Liver (tissue), 9 donors: ENCODE results near the gene BUB3. TPM values are rescaled to one million over a fixed set of nuclear protein-coding genes. Genes with fewer than 3 reads are reported as not detected.

Source experiments
- DNase-seq: peaks from one replicate; pipeline ENCODE4 v3.0.0-alpha.2; 2017; ENCODE audit warnings: low spot score
- H3K27ac ChIP-seq, 2 donors: one replicate each; pipeline ENCODE4 v1.7.0; 2013; ENCODE audit warnings: inconsistent platforms in 2 of 2, low read length in 2 of 2, control low read depth in 1 of 2, low read depth in 1 of 2, mild to moderate bottlenecking in 1 of 2
- H3K27me3 ChIP-seq, 4 donors: one replicate each; pipeline versions ENCODE4 v1.6.1 to v1.7.0; 2013; ENCODE audit warnings: low read length in 3 of 4, inconsistent platforms in 1 of 4, mild to moderate bottlenecking in 1 of 4, moderate library complexity in 1 of 4; ENCODE audit not compliant: control insufficient read depth in 4 of 4, insufficient read depth in 4 of 4
- H3K36me3 ChIP-seq, 4 donors: one replicate each; pipeline versions ENCODE4 v1.6.1 to v1.7.0; 2013; ENCODE audit warnings: low read length in 3 of 4, mild to moderate bottlenecking in 3 of 4, low read depth in 1 of 4, moderate library complexity in 1 of 4; ENCODE audit not compliant: control insufficient read depth in 4 of 4, insufficient read depth in 3 of 4
- H3K4me1 ChIP-seq, 4 donors: one replicate each; pipeline versions ENCODE4 v1.6.1 to v1.7.0; 2013; ENCODE audit warnings: low read length in 3 of 4, mild to moderate bottlenecking in 3 of 4, moderate library complexity in 1 of 4; ENCODE audit not compliant: control insufficient read depth in 4 of 4, insufficient read depth in 4 of 4
- H3K4me3 ChIP-seq, 3 donors: one replicate each; pipeline versions ENCODE4 v1.6.1 to v1.7.0; 2013; ENCODE audit warnings: low read length in 3 of 3, control low read depth in 1 of 3, low read depth in 1 of 3, mild to moderate bottlenecking in 1 of 3
- H3K9ac ChIP-seq, 2 donors: one replicate each; pipeline ENCODE4 v1.7.0; 2013; ENCODE audit warnings: low read length in 2 of 2, mild to moderate bottlenecking in 2 of 2, moderate library complexity in 2 of 2, control low read depth in 1 of 2, low read depth in 1 of 2
- H3K9me3 ChIP-seq, 4 donors: one replicate each; pipeline versions ENCODE4 v1.6.1 to v1.7.0; 2013; ENCODE audit warnings: low read length in 3 of 4; ENCODE audit not compliant: control insufficient read depth in 4 of 4
- CTCF ChIP-seq: fragments of 150-350 bp; IDR thresholded peaks from 2 replicates; pipeline ENCODE4 v1.5.1; 2017; ENCODE audit warnings: improper control_type of control experiment, low read depth, low read length; ENCODE audit not compliant: missing input control
- FOXA1 ChIP-seq: IDR thresholded peaks from 2 replicates; pipeline ENCODE4 v1.6.1; 2016; ENCODE audit warnings: antibody characterized with exemption
- FOXA2 ChIP-seq: IDR thresholded peaks from 2 replicates; pipeline ENCODE4 v1.6.1; 2016; ENCODE audit warnings: antibody characterized with exemption
- MAX ChIP-seq: IDR thresholded peaks from 2 replicates; pipeline ENCODE4 v1.6.1; 2016; ENCODE audit warnings: antibody characterized with exemption
- NR2F2 ChIP-seq: IDR thresholded peaks from 2 replicates; pipeline ENCODE4 v1.6.1; 2016; ENCODE audit warnings: antibody characterized with exemption
- RAD21 ChIP-seq, 2 donors: IDR thresholded peaks; 2 replicates each; pipeline ENCODE4 v1.6.1; 2016; ENCODE audit warnings: antibody characterized with exemption in 2 of 2, mild to moderate bottlenecking in 2 of 2
- TAF1 ChIP-seq: conservative IDR thresholded peaks from 2 replicates; pipeline ENCODE4 v1.6.1; 2016; ENCODE audit warnings: antibody characterized with exemption, mild to moderate bottlenecking
- YY1 ChIP-seq: IDR thresholded peaks from 2 replicates; pipeline ENCODE4 v1.6.1; 2016; ENCODE audit warnings: antibody characterized with exemption, mild to moderate bottlenecking
- WGBS: extraction: QIAGEN DNeasy Blood & Tissue Kit; methylation state at CpG from one replicate; pipeline ENCODE4 v1.1.7; 2013; 5-methylcytosine and 5-hydroxymethylcytosine counted together
- polyA plus RNA-seq, 2 donors: library from polyadenylated mRNA; stranded (reverse) in 1 of 2; unstranded in 1 of 2; fragments of 200-250 nt in 1 of 2; fragments of >200 nt in 1 of 2; fragmentation: Nextera tagmentation in 1 of 2; extraction: Ambion mirVana in 1 of 2; gene quantifications; one replicate each; pipeline versions ENCODE4 v1.2.1 to v1.2.3, GENCODE V29; 2013 to 2015
- total RNA-seq, 2 donors: library from RNA; depleted of rRNA; stranded (reverse); fragments of >200 nt; gene quantifications; one replicate each; pipeline ENCODE4 v1.2.3, GENCODE V29; 2014
- donor health status: healthy.
- donor health status: healthy.
- donor health status: healthy.
- donor health status: healthy.
- donor health status: healthy.

Gene BUB3
- total and polyA plus RNA-seq, 4 donors: 27.1 to 90.9 (median 41.6) TPM

- H3K9ac ChIP-seq: no peak overlapping the region
- peaks cover 10 to 39% (median 21%) of the 10 kb centered on the region in 4 donors for H3K4me1 ChIP-seq
These were observed 4.5 kb upstream of the BUB3 start for GRCh38 chr10:123149568-123150270.

GRCh38 chr10:123150271-123150985 is 3.8 kb upstream of the BUB3 start:
- Histone ChIP-seq H3K4me3 (peak overlapping the region in 2 of 3 donors; percentile 15 to 26), H3K27ac (no peak overlapping the region), H3K36me3 (no peaks in the 10 kb centered on the region), H3K9ac (no peak overlapping the region), H3K27me3 (peaks cover 12 to 41% (median 24%) of the 10 kb centered on the region in 4 donors), H3K4me1 (peaks cover 10 to 46% (median 27%) of the 10 kb centered on the region in 4 donors), H3K9me3 (no peaks in the 10 kb centered on the region)
- peak; percentile 38 for DNase-seq
- WGBS: 9% methylated on average over 34 of the region's 34 CpGs
- TF ChIP-seq YY1: no peak
- peak; percentile 27 for TF ChIP-seq NR2F2
- TF ChIP-seq MAX: no peak
- TF ChIP-seq FOXA2: no peak

More at GRCh38 chr10:123149568-123150270, 4.5 kb upstream of the BUB3 start:
- no peak for TF ChIP-seq RAD21 (IDR thresholded peaks at IDR 0.05)
- no peak for TF ChIP-seq CTCF
- TF ChIP-seq YY1: peak; percentile 9
- no peak for TF ChIP-seq FOXA1
- TF ChIP-seq TAF1: no peak
- peaks cover 12 to 41% (median 26%) of the 10 kb centered on the region in 4 donors for H3K27me3 ChIP-seq
- no peaks in the 10 kb centered on the region for H3K9me3 ChIP-seq
- no peaks in the 10 kb centered on the region for H3K36me3 ChIP-seq
- H3K4me3 ChIP-seq: peak overlapping the region in 2 of 3 donors; percentile 26 to 37
- 3% methylated on average over 76 of the region's 76 CpGs for WGBS
- no peak overlapping the region for H3K27ac ChIP-seq
- no peak for DNase-seq

- H3K27me3 ChIP-seq: peaks cover 12 to 36% (median 21%) of the 10 kb centered on the region in 4 donors
- H3K4me3 ChIP-seq: peak overlapping the region in 2 of 3 donors; percentile 15 to 26
- H3K9ac ChIP-seq: no peak overlapping the region
- H3K27ac ChIP-seq: no peak overlapping the region
- 4% methylated on average over 56 of the region's 56 CpGs for WGBS
- peaks cover 0 to 2% (median 0%) of the 10 kb centered on the region in 4 donors for H3K36me3 ChIP-seq
- no peak for DNase-seq
- peaks cover 10 to 43% (median 31%) of the 10 kb centered on the region in 4 donors for H3K4me1 ChIP-seq
- H3K9me3 ChIP-seq: no peaks in the 10 kb centered on the region
- no peak for TF ChIP-seq TAF1
These were observed 3.0 kb upstream of the BUB3 start for GRCh38 chr10:123150986-123151736.
